ENCODE measurements around the gene VPS37C. TPM values are rescaled to one million over a fixed set of nuclear protein-coding genes. Genes with fewer than 3 reads are reported as not detected.

VPS37C gene
- polyA plus RNA-seq, 1 donor from 2014 or later: 2.0 TPM

- Mint-ChIP-seq H3K9me3 (peaks cover 0 to 2% (median 0%) of the 10 kb centered on the region in 3 donors), H3K36me3 (peaks cover 5% of the 10 kb centered on the region), H3K27me3 (no peaks in the 10 kb centered on the region), H3K4me3 (no peak overlapping the region), H3K27ac (no peak overlapping the region), H3K4me1 (peaks cover 3 to 21% (median 10%) of the 10 kb centered on the region in 3 donors)
These were observed 19.6 kb downstream of the VPS37C start for GRCh38 chr11:61141601-61142028.

- Mint-ChIP-seq H3K36me3 (peaks cover 8% of the 10 kb centered on the region), H3K4me1 (peaks cover 1 to 18% (median 10%) of the 10 kb centered on the region in 3 donors), H3K9me3 (peaks cover 0 to 2% (median 0%) of the 10 kb centered on the region in 3 donors), H3K27me3 (no peaks in the 10 kb centered on the region), H3K27ac (no peak overlapping the region), H3K4me3 (peak overlapping the region in 1 of 4 donors; percentile 60)
These were observed 20.8 kb downstream of the VPS37C start for GRCh38 chr11:61140416-61140815.

DNA sequence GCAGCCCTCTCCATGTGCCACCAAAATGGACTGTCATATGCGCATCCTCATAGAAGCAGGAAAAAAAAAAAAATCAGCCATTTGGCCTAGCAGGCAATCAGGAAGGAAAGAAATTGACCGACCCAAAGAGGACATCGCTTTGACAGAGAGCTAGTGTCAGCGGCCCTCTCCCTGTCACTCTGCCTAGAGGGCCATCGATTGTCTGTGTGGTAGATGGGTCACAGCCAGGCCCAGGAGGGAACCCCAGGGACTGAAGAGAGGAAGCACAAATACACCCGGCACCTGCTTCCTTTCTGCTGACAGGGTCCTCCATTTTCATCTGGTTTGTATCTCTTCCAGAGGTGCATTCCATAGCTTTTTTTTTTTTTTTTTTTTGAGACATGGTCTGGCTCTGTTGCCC lies 21.8 kb downstream of the VPS37C start:
- H3K4me3 Mint-ChIP-seq: peak overlapping the region in 2 of 4 donors; percentile 30 to 33
- no peaks in the 10 kb centered on the region for H3K27me3 Mint-ChIP-seq
- H3K27ac Mint-ChIP-seq: peak overlapping the region in 2 of 3 donors; percentile 72 to 80
- peaks cover 8% of the 10 kb centered on the region for H3K36me3 Mint-ChIP-seq
- H3K4me1 Mint-ChIP-seq: peaks cover 1 to 18% (median 10%) of the 10 kb centered on the region in 3 donors
- H3K9me3 Mint-ChIP-seq: peaks cover 0 to 2% (median 0%) of the 10 kb centered on the region in 3 donors

- no peaks in the 10 kb centered on the region for H3K27me3 Mint-ChIP-seq
- peaks cover 8% of the 10 kb centered on the region for H3K36me3 Mint-ChIP-seq
- peaks cover 1 to 18% (median 10%) of the 10 kb centered on the region in 3 donors for H3K4me1 Mint-ChIP-seq
- H3K27ac Mint-ChIP-seq: peak overlapping the region in 1 of 3 donors; percentile 80
- no peak overlapping the region for H3K4me3 Mint-ChIP-seq
- peaks cover 0 to 2% (median 0%) of the 10 kb centered on the region in 3 donors for H3K9me3 Mint-ChIP-seq
These were observed 22.3 kb downstream of the VPS37C start for GRCh38 chr11:61138935-61139334.

GRCh38 chr11:61134801-61135257 lies 26.4 kb downstream of the VPS37C start:
- H3K4me1 Mint-ChIP-seq: peaks cover 4 to 9% (median 7%) of the 10 kb centered on the region in 3 donors
- H3K9me3 Mint-ChIP-seq: peaks cover 0 to 2% (median 0%) of the 10 kb centered on the region in 3 donors
- no peaks in the 10 kb centered on the region for H3K27me3 Mint-ChIP-seq
- H3K4me3 Mint-ChIP-seq: no peak overlapping the region
- H3K36me3 Mint-ChIP-seq: peaks cover 7% of the 10 kb centered on the region
- no peak overlapping the region for H3K27ac Mint-ChIP-seq

- H3K27me3 Mint-ChIP-seq: no peaks in the 10 kb centered on the region
- peaks cover 0 to 2% (median 0%) of the 10 kb centered on the region in 3 donors for H3K9me3 Mint-ChIP-seq
- H3K36me3 Mint-ChIP-seq: peaks cover 7% of the 10 kb centered on the region
- peaks cover 6 to 7% (median 6%) of the 10 kb centered on the region in 3 donors for H3K4me1 Mint-ChIP-seq
- peak overlapping the region in 1 of 3 donors; percentile 5 for H3K27ac Mint-ChIP-seq
- no peak overlapping the region for H3K4me3 Mint-ChIP-seq
These were observed 27.1 kb downstream of the VPS37C start for GRCh38 chr11:61133956-61134662.

DNA sequence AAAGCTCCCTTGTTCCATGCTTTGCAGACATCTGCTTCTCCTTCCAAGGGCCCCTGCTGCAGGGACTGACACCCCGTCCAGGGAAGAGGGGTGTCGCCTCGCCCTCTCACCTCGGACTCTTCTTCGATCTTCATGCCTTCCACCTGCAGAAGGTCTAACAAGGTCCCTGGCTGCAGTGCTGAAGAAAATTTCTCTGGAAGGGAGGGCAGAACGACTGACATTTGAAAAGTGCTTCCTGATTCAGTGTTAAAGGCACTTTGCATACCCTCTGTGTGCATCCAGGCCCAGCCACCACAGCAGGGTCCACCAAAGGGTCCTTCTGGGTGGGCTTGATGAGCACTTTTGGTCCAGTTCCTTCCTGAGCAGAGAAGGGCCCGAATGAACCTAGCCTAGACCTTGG lies 28.1 kb downstream of the VPS37C start:
- H3K27me3 Mint-ChIP-seq: no peaks in the 10 kb centered on the region
- peaks cover 7% of the 10 kb centered on the region for H3K36me3 Mint-ChIP-seq
- H3K4me3 Mint-ChIP-seq: peak overlapping the region in 1 of 4 donors; percentile 23
- peaks cover 5 to 9% (median 6%) of the 10 kb centered on the region in 3 donors for H3K4me1 Mint-ChIP-seq
- H3K27ac Mint-ChIP-seq: no peak overlapping the region
- peaks cover 0 to 2% (median 0%) of the 10 kb centered on the region in 3 donors for H3K9me3 Mint-ChIP-seq

GRCh38 chr11:61132646-61133045 lies 28.6 kb downstream of the VPS37C start:
- H3K27me3 Mint-ChIP-seq: no peaks in the 10 kb centered on the region
- H3K27ac Mint-ChIP-seq: no peak overlapping the region
- no peak overlapping the region for H3K4me3 Mint-ChIP-seq
- H3K9me3 Mint-ChIP-seq: peaks cover 0 to 2% (median 0%) of the 10 kb centered on the region in 3 donors
- peaks cover 5 to 9% (median 6%) of the 10 kb centered on the region in 3 donors for H3K4me1 Mint-ChIP-seq
- H3K36me3 Mint-ChIP-seq: peaks cover 7% of the 10 kb centered on the region

GRCh38 chr11:61131998-61132555 lies 29.1 kb downstream of the VPS37C start:
- Mint-ChIP-seq H3K4me1 (peaks cover 5 to 9% (median 6%) of the 10 kb centered on the region in 3 donors), H3K36me3 (peaks cover 5% of the 10 kb centered on the region), H3K9me3 (no peaks in the 10 kb centered on the region), H3K27me3 (no peaks in the 10 kb centered on the region), H3K4me3 (no peak overlapping the region), H3K27ac (no peak overlapping the region)

GRCh38 chr11:61131586-61131985 lies 29.6 kb downstream of the VPS37C start:
- H3K36me3 Mint-ChIP-seq: peaks cover 4% of the 10 kb centered on the region
- no peaks in the 10 kb centered on the region for H3K27me3 Mint-ChIP-seq
- H3K4me1 Mint-ChIP-seq: peaks cover 5 to 8% (median 6%) of the 10 kb centered on the region in 3 donors
- no peaks in the 10 kb centered on the region for H3K9me3 Mint-ChIP-seq
- peak overlapping the region in 1 of 3 donors; percentile 47 for H3K27ac Mint-ChIP-seq
- no peak overlapping the region for H3K4me3 Mint-ChIP-seq

DNA sequence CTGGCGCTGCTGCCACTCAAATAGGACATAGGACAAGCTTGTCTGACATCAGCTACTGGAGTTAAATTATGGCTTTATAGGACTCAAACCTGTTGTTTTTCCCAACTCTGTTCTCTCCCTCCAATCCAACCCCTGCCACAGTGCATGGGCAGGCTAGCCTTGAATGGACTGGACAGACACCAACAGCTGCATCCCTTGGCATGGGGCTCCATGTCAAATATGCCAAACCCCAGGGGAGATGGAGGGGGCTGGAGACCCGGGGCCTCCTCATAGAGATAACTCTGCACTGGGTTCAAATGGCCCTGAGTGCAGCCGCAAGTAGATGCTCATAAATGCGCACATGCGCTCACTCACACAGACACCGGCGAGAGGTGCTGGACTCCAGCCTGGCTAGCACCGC lies 30.0 kb downstream of the VPS37C start:
- Mint-ChIP-seq H3K9me3 (no peaks in the 10 kb centered on the region), H3K4me3 (no peak overlapping the region), H3K27me3 (no peaks in the 10 kb centered on the region), H3K4me1 (peaks cover 4 to 8% (median 5%) of the 10 kb centered on the region in 3 donors), H3K36me3 (peaks cover under 1% of the 10 kb centered on the region), H3K27ac (peak overlapping the region in 1 of 3 donors; percentile 47)

GRCh38 chr11:61129639-61130523 lies 31.3 kb downstream of the VPS37C start:
- H3K4me3 Mint-ChIP-seq: peak overlapping the region in 1 of 4 donors; percentile 30

DNA sequence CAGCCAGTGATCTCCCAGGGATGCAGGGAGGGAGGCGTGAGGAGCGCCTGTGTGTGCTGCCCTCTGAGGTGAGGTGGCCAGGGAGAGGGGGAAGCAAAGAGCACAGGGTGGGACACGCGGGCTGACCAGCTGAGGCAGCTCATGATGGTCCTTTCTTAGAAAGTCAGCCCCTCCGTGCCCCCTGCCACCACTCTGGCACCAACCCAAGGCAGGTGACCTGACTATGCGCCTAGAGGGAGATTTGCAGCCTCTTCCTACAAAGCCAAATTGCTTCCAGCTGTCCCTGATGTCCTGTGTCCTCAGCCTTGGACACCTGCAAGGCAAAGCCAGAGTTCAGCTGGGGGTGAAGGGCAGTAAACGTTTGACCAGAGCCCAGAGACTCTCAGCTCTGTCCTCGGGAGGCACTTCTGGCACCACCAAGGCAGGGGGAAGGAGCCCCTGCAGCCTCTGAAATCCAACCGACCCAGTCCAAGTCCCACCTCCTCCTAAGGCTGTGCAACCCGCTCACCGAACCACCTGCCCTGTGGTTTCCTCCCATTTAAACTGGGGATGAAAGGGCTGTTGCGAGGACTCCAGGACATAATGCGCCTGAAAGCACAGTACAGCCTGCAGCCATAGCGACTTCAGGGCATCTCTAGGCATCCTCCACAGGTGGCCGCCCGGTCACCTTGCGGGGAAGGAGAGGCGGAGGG lies 32.1 kb downstream of the VPS37C start:
- Mint-ChIP-seq H3K36me3 (no peaks in the 10 kb centered on the region), H3K4me1 (peaks cover 4 to 8% (median 5%) of the 10 kb centered on the region in 3 donors), H3K9me3 (no peaks in the 10 kb centered on the region), H3K27ac (no peak overlapping the region), H3K27me3 (no peaks in the 10 kb centered on the region), H3K4me3 (no peak overlapping the region)

More at GRCh38 chr11:61129639-61130523, 31.3 kb downstream of the VPS37C start:
- Mint-ChIP-seq H3K4me1 (peaks cover 4 to 8% (median 5%) of the 10 kb centered on the region in 3 donors), H3K9me3 (no peaks in the 10 kb centered on the region), H3K27ac (peak overlapping the region in 2 of 3 donors; percentile 34 to 68), H3K36me3 (no peaks in the 10 kb centered on the region), H3K27me3 (no peaks in the 10 kb centered on the region)

- no peaks in the 10 kb centered on the region for H3K36me3 Mint-ChIP-seq
- H3K27ac Mint-ChIP-seq: no peak overlapping the region
- no peaks in the 10 kb centered on the region for H3K27me3 Mint-ChIP-seq
- peaks cover 4 to 8% (median 5%) of the 10 kb centered on the region in 3 donors for H3K4me1 Mint-ChIP-seq
- H3K4me3 Mint-ChIP-seq: no peak overlapping the region
- H3K9me3 Mint-ChIP-seq: no peaks in the 10 kb centered on the region
These were observed 33.2 kb downstream of the VPS37C start for GRCh38 chr11:61127991-61128390.
